IMR-90 (cell line): ENCODE measurements around the gene RAPGEF2.

Experiments used
- BHLHE40 ChIP-seq: fragments of 150-350 bp; IDR thresholded peaks from 2 replicates; pipeline ENCODE4 v1.6.1; 2016; ENCODE audit warnings: mild to moderate bottlenecking, low read depth, low read length
- CEBPB ChIP-seq: IDR thresholded peaks from 2 replicates; pipeline ENCODE4 v1.6.1; 2012; ENCODE audit warnings: low read depth, low read length, improper control_type of control experiment
- CHD1 ChIP-seq: IDR thresholded peaks from 2 replicates; pipeline ENCODE4 v1.6.1; 2012; ENCODE audit warnings: low read depth, low read length, improper control_type of control experiment
- FOS ChIP-seq: fragments of 150-350 bp; IDR thresholded peaks from 2 replicates; pipeline ENCODE4 v1.6.1; 2016; ENCODE audit warnings: low read depth, low read length
- MAFK ChIP-seq: IDR thresholded peaks from 2 replicates; pipeline ENCODE4 v1.6.1; 2012; ENCODE audit warnings: low read depth, low read length, improper control_type of control experiment
- MAZ ChIP-seq: IDR thresholded peaks from 2 replicates; pipeline ENCODE4 v1.6.1; 2012; ENCODE audit warnings: low read depth, mild to moderate bottlenecking, low read length, improper control_type of control experiment, moderate library complexity, borderline replicate concordance
- NFE2L2 ChIP-seq: fragments of 150-350 bp; IDR thresholded peaks from 2 replicates; pipeline ENCODE4 v1.6.1; 2016; ENCODE audit warnings: low read depth, mild to moderate bottlenecking, low read length
- POLR2A ChIP-seq: IDR thresholded peaks from 2 replicates; pipeline ENCODE4 v1.6.1; 2012; ENCODE audit warnings: mild to moderate bottlenecking, low read depth, low read length
- RAD21 ChIP-seq: IDR thresholded peaks from 2 replicates; pipeline ENCODE4 v1.6.1; 2012; ENCODE audit warnings: low read length, improper control_type of control experiment
- RCOR1 ChIP-seq: IDR thresholded peaks from 2 replicates; pipeline ENCODE4 v1.6.1; 2012; ENCODE audit warnings: mild to moderate bottlenecking, low read length, improper control_type of control experiment; ENCODE audit not compliant: insufficient replicate concordance
- RFX5 ChIP-seq: IDR thresholded peaks from 2 replicates; pipeline ENCODE4 v1.8.0; 2012; ENCODE audit warnings: low read depth, mild to moderate bottlenecking, low read length, moderate library complexity
- USF2 ChIP-seq: fragments of 150-350 bp; IDR thresholded peaks from 2 replicates; pipeline ENCODE4 v1.6.1; 2017; ENCODE audit warnings: mild to moderate bottlenecking, antibody characterized with exemption, low read length, low read depth
- TF ChIP-seq, protein P1 (sequence below): fragments of 150-350 bp; IDR thresholded peaks from 2 replicates; pipeline ENCODE4 v1.6.1; 2016; ENCODE audit warnings: low read depth, mild to moderate bottlenecking, low read length, moderate library complexity, borderline replicate concordance
- TF ChIP-seq, protein P2 (sequence below): conservative IDR thresholded peaks from 2 replicates; pipeline ENCODE4 v1.5.1; 2012; ENCODE audit warnings: mild to moderate bottlenecking, low read depth, low read length, improper control_type of control experiment

DNA sequence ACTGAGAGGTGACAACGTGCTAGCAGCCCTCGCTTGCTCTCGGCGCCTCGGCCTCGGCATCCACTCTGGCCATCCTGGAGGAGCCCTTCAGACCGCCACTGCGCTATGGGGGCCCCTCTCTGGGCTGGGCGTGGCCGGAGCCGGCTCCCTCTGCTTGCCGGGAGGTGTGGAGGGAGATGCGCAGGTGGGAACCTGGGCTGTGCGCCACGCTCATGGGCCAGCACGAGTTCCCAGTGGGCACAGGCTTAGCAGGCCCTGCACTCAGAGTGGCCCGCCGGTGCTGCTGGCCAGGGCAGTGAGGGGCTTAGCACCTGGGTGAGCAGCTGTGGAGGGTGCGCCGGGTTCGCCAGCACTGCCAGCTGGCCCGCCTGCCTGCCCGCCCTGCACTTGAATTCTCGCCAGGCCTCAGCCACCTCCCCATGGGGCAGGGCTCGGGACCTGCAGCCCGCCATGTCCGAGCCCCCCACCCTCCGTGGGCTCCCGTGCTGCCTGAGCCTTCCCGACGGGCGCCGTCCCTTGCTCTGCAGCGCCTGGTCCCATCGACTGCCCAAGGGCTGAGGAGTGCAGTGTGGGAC lies 148.0 kb downstream of the RAPGEF2 start:
- TF ChIP-seq RFX5 (no peak), RCOR1 (no peak), POLR2A (no peak), FOS (no peak), RAD21 (no peak), MAZ (no peak), MAFK (no peak), CEBPB (no peak), CHD1 (no peak), USF2 (no peak), NFE2L2 (no peak), BHLHE40 (no peak)
- TF ChIP-seq, protein P1, sequence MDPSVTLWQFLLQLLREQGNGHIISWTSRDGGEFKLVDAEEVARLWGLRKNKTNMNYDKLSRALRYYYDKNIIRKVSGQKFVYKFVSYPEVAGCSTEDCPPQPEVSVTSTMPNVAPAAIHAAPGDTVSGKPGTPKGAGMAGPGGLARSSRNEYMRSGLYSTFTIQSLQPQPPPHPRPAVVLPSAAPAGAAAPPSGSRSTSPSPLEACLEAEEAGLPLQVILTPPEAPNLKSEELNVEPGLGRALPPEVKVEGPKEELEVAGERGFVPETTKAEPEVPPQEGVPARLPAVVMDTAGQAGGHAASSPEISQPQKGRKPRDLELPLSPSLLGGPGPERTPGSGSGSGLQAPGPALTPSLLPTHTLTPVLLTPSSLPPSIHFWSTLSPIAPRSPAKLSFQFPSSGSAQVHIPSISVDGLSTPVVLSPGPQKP, result no peak
- TF ChIP-seq, protein P2, sequence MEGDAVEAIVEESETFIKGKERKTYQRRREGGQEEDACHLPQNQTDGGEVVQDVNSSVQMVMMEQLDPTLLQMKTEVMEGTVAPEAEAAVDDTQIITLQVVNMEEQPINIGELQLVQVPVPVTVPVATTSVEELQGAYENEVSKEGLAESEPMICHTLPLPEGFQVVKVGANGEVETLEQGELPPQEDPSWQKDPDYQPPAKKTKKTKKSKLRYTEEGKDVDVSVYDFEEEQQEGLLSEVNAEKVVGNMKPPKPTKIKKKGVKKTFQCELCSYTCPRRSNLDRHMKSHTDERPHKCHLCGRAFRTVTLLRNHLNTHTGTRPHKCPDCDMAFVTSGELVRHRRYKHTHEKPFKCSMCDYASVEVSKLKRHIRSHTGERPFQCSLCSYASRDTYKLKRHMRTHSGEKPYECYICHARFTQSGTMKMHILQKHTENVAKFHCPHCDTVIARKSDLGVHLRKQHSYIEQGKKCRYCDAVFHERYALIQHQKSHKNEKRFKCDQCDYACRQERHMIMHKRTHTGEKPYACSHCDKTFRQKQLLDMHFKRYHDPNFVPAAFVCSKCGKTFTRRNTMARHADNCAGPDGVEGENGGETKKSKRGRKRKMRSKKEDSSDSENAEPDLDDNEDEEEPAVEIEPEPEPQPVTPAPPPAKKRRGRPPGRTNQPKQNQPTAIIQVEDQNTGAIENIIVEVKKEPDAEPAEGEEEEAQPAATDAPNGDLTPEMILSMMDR, result no peak
